Left colon (tissue), 2 donors: ENCODE results near the gene TMEM178B. TPM values are rescaled to one million over a fixed set of nuclear protein-coding genes. Genes with fewer than 3 reads are reported as not detected.
"Not testable (repeated sequence)": the region's sequence is repeated elsewhere in the genome, so short reads cannot be mapped to it uniquely, and the experiment has no call there.

Source experiments
- ATAC-seq: fragments of 200-7000 bp; cut with Tn5 transposase; one replicate; pipeline ENCODE4 v1.9.1; 2020; ENCODE audit warnings: mild to moderate bottlenecking, moderate library complexity
- DNase-seq, 2 donors: peaks; one replicate each; pipeline ENCODE4 v3.0.0-alpha.2; 2020
- intact Hi-C, 2 donors: fragments of 100-400 bp; cut with DNase I in 1 of 2; cut with micrococcal nuclease in 1 of 2; formaldehyde crosslinking; loops; one replicate each; pipeline versions ENCODE4 v1.11.2 to v1.14.0; 2022; cut with DNase I, micrococcal nuclease
- total RNA-seq, 2 donors: library from RNA; stranded (reverse); fragmentation: NEBNext Ultra II Directional; extraction: Animal tissue kit (Norgen Biotek cat#: 25700); gene quantifications; one replicate each; pipeline ENCODE4 v1.2.1, GENCODE V29; 2021
- donor health status: DM: no; HTN: no; CAD: no.
- donor health status: DM: yes; HTN: yes; CAD: no.

Gene TMEM178B
- total RNA-seq, 2 donors from 2014 or later, result 0.31 to 0.34 TPM

GRCh38 chr7:141072548-141073172 is 1.2 kb upstream of the TMEM178B start:
- intact Hi-C loops, result no loop called here
- ATAC-seq (no peak), DNase-seq (peak; percentile 21 to 39)

DNA sequence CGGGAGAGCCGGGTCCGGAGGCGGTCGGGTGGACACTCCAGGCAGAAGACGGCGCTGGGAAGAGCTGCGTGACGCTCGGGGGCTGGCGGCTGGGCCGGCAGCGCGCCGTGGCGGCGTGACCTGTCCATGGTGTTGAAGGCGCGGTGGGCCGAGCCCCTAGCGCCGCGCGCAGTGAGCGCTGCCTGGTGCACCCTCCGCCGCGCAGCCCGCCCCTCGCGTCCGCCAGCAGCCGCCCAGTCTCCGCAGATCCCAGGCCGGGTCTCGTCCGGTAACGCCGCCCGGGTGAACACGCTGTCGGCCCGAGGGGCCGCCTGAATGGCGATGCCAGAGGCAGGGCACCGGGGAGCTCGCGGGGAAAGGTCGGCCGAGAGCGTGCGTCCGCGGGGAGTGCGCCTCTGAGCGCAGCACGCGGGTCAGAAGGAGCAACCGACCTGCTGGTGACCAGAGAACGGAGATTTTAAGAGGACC is 657 bp upstream of the TMEM178B start:
- ATAC-seq, result peak; percentile 46
- peak in 1 of 2 donors; percentile 14 for DNase-seq
- intact Hi-C loops, result no loop called here

GRCh38 chr7:141074162-141074991 is 513 bp downstream of the TMEM178B start:
- ATAC-seq, result peak; percentile 45
- peak in 1 of 2 donors; percentile 9 for DNase-seq
- intact Hi-C loops, result no loop called here

DNA sequence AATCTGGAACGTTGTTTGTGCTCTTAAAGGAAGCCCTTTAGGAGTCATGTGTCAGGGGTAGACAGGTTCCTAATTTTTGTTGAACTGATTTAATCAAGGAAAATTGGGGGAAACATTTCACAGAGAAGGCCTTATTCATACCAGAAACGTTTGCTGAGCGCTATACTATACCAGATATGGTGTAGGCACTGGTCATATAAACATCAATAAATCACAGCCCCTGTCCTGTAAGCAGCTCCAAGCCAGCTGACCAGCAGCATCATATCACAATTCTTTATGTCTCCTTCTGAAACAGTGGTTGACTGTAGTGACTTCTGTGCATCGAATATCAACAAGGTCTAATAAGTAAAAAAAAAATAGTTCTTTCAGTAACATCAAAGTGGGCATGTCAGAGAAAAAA is 1.1 kb downstream of the TMEM178B start:
- intact Hi-C loops, result no loop called here
- no peak for ATAC-seq
- DNase-seq, result no peak

DNA sequence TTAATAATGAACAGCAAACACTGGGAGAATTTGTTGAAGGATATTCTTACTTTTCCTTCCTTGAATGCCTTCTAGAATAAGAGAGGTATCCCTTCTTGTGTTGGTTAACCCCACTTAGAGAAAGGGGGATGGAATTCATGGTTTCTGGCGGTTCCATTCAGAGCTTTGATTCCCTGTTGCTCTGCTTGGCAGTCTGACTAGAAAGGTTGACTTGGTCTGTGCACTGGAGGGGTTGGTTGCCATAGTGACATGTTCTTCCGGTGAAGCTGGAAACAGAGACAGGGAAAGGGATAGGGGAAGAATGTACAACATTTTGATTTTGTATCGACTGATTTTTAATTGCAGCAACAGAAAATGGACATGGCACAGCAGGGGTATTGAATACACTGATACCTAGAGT is 2.5 kb downstream of the TMEM178B start:
- ATAC-seq (no peak), DNase-seq (no peak)
- intact Hi-C loops, result no loop called here

DNA sequence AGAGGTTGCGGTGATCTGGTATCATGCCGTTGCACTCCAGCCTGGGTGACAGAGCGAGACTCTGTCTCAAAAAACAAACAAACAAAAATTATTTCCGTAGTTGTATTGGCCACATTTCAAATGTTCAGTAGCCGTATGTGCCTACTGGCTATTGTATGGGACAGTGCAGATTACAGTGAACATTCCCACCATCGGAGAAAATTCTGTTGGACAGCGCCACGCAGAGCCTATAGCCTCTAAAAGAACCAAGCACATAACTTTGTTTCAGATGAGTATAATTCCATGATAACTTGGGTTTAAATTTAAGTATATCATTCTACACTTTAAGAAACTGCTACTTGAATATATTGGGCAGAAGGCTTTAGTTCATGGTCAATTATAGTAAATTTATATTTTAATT is 5.4 kb downstream of the TMEM178B start:
- ATAC-seq, result no peak

DNA sequence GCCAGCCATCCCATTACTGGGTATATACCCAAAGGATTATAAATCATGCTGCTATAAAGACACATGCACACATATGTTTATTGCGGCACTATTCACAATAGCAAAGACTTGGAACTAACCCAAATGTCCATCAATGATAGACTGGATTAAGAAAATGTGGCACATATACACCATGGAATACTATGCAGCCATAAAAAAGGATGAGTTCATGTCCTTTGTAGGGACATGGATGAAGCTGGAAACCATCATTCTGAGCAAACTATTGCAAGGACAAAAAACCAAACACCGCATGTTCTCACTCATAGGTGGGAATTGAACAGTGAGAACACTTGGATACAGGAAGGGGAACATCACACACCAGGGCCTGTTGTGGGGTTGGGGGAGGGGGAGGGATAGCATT is 15.6 kb downstream of the TMEM178B start:
- DNase-seq, ATAC-seq, intact Hi-C loops: not testable (repeated sequence)

More for the DNA sequence above, 5.4 kb downstream of the TMEM178B start:
- intact Hi-C loops, result no loop called here
- DNase-seq, result no peak

GRCh38 chr7:141094336-141095070 is 20.6 kb downstream of the TMEM178B start:
- intact Hi-C loops, result no loop called here
- no peak for ATAC-seq

DNA sequence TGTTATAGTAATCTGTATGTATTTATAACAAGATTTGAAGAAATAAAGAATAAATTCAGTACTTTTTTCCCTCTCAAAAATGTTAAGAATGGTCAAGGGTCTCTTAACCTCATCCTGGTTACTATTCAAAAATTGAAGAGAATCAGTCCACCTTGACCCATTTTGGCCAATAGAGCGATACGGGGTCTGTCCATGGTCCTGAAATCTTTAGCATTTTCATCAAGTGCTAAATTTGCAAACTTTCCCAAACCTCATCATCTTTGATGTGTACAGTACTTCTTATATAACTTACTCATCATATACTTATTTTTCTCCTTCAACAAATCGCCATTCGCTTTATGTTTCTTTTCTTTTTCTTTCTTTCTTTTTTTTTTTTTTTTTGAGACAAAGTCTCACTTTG is 23.6 kb downstream of the TMEM178B start:
- no peak for DNase-seq
- ATAC-seq, result no peak
- intact Hi-C loops, result no loop called here

More at GRCh38 chr7:141094336-141095070, 20.6 kb downstream of the TMEM178B start:
- no peak for DNase-seq

DNA sequence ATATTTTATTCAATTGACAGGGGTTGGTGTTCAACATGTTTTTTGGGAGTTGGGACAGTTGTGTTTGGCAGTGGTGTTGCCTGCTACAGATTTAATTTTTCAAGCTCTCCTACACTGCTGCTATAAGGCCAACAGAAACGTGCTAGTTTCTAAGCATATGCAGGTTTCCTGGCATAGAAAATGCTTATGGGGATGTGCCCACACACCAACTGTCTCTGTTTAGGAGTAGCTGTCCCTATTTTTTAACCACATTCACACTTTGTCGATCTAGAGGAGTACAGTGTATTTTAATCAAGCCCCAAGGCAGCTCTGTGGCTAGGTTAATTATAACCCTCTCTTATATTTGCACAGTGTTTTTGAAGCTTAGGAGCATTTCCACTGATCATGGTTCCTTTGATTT is 28.6 kb downstream of the TMEM178B start:
- ATAC-seq (no peak), DNase-seq (no peak)
- intact Hi-C loops, result no loop called here

- DNase-seq (no peak), ATAC-seq (no peak)
- intact Hi-C loops, result no loop called here
Measured at GRCh38 chr7:141103847-141104429, 30.1 kb downstream of the TMEM178B start.

GRCh38 chr7:141113131-141113530 is 39.3 kb downstream of the TMEM178B start:
- DNase-seq, result no peak
- intact Hi-C loops, result no loop called here
- no peak for ATAC-seq

DNA sequence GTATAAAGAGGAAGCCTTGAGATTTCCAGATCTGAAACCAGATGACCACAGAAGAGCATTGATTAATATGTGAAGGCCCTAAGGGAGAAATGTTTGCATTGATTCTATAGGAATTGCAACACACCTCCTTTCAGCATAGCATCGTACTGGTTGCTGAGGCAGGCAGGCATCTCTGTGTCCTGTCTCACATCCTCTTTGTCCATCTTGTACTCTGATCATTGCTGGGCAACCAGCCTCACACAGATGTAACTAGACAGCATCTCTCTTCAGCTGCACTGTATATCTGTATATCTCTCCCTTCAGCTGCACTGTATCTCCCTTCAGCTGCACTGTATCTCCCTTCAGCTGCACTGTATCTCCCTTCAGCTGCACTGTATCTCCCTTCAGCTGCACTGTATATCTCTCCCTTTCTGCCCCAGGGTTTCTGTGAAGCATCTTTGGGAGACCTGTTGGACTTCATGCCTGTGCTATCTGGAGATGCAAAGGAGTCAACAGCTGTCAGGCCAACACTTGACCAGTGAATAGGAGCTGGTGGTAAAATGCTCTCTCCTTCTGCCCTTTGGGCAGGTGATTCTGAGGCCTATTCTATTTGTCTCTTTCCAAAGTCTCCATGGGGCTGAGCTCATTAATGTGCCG is 40.3 kb downstream of the TMEM178B start:
- ATAC-seq (no peak), DNase-seq (no peak)
- intact Hi-C loops, result no loop called here

DNA sequence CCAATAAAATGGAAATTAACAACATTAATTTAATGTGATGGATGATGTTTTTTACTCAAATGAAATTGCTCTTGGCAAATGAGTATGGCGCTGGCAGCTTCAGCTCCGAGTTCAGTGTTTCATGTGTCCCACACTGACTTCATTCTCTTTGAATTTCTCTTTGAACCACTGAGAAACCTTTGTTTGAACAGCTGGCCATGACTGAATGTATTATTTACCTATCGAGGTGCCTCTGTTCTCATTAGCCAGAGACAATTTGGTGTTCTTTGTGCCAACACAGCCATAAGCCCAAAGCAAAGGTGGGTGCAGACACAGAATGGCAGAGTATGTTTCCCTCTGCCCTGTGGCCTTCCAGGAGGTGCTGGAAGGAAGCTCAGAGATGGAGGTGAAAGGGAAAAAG is 42.1 kb downstream of the TMEM178B start:
- ATAC-seq (no peak), DNase-seq (no peak)
- intact Hi-C loops, result no loop called here

- intact Hi-C loops, DNase-seq, ATAC-seq: not testable (repeated sequence)
Measured at GRCh38 chr7:141116661-141117060, 42.8 kb downstream of the TMEM178B start.

DNA sequence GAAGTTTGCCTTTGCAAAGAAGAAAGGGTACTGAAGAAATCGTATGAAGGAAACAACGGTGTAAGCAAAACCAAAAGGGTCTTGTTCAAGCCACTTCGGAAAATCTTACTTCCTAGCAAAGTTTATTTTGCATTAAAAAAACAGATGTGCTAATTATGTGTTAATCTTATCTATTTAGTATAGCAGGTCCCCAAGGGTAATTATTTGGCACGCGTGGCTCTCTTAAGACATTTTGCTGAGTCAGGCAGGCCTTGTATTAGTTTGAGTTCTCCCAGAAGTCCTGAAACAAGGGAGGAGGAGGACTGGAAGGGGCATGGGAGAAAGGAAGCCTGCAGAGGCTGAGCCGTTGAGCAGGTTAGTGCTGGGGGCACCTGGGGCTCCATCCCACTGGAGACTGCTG is 44.9 kb downstream of the TMEM178B start:
- DNase-seq (no peak), ATAC-seq (no peak)
- intact Hi-C loops, result no loop called here

GRCh38 chr7:141119187-141119586 is 45.3 kb downstream of the TMEM178B start:
- ATAC-seq, result no peak
- no peak for DNase-seq
- intact Hi-C loops, result no loop called here

DNA sequence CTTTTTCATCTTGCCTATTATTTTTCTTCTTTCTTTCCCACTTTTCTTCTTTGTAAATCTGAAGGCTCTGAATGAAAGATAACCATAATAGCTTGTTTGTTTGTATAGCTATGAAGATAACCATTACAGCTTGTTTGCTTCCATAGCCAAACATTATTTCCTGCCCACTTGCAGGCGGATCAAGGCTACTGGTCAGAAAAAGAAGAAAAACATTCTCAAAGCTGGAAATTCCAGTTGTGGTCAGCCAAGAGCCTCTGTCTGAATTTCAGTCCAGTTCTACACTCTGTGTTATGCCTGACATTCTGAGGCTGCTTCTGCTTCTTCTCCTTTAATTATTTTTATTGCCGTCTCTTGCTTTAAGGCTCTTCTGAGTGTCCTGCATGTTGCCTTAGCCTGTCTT is 48.9 kb downstream of the TMEM178B start:
- intact Hi-C loops, result no loop called here
- DNase-seq, result no peak
- no peak for ATAC-seq

- intact Hi-C loops, result no loop called here
- ATAC-seq (no peak), DNase-seq (no peak)
Measured at GRCh38 chr7:141123522-141123921, 49.7 kb downstream of the TMEM178B start.
